ENCODE data around the gene BSG. TPM values are rescaled to one million over a fixed set of nuclear protein-coding genes. Genes with fewer than 3 reads are reported as not detected.

The BSG gene
- total RNA-seq, 1 experiment from 2014 or later: 653 TPM

DNA sequence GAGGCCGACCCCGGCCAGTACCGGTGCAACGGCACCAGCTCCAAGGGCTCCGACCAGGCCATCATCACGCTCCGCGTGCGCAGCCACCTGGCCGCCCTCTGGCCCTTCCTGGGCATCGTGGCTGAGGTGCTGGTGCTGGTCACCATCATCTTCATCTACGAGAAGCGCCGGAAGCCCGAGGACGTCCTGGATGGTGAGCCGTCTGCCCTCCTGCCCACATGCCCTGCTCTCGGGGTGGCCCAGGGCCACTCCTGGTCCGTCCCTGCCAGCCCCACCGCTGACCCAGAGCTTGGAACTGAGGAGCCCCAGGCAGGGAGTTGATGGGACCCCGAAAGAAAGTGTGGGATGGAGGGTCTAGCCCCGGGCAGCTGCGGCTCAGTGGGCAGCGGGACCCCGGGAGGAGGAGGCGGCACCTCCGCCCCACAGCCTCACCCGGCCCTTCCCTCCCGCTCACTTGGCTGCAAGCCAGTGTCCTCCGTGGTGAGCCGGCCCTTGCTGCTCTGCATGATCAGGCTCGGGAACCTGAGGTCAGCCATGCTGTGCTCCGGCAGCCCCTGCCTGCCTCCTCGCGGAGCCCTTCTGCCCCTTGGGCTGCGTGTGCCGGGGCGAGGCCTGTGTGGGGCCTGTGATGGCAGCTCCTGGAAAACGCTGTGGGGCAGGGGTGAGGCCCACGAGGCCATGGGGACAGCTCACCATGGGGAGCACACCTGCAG is 9.2 kb downstream of the BSG start (continued):
- TF ChIP-seq, protein P1, sequence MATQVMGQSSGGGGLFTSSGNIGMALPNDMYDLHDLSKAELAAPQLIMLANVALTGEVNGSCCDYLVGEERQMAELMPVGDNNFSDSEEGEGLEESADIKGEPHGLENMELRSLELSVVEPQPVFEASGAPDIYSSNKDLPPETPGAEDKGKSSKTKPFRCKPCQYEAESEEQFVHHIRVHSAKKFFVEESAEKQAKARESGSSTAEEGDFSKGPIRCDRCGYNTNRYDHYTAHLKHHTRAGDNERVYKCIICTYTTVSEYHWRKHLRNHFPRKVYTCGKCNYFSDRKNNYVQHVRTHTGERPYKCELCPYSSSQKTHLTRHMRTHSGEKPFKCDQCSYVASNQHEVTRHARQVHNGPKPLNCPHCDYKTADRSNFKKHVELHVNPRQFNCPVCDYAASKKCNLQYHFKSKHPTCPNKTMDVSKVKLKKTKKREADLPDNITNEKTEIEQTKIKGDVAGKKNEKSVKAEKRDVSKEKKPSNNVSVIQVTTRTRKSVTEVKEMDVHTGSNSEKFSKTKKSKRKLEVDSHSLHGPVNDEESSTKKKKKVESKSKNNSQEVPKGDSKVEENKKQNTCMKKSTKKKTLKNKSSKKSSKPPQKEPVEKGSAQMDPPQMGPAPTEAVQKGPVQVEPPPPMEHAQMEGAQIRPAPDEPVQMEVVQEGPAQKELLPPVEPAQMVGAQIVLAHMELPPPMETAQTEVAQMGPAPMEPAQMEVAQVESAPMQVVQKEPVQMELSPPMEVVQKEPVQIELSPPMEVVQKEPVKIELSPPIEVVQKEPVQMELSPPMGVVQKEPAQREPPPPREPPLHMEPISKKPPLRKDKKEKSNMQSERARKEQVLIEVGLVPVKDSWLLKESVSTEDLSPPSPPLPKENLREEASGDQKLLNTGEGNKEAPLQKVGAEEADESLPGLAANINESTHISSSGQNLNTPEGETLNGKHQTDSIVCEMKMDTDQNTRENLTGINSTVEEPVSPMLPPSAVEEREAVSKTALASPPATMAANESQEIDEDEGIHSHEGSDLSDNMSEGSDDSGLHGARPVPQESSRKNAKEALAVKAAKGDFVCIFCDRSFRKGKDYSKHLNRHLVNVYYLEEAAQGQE (IDR thresholded peaks at IDR 0.05; ENCODE audit: insufficient read depth in 1 of 2, low read depth in 2 of 2, low read length in 1 of 2): no peak

DNA sequence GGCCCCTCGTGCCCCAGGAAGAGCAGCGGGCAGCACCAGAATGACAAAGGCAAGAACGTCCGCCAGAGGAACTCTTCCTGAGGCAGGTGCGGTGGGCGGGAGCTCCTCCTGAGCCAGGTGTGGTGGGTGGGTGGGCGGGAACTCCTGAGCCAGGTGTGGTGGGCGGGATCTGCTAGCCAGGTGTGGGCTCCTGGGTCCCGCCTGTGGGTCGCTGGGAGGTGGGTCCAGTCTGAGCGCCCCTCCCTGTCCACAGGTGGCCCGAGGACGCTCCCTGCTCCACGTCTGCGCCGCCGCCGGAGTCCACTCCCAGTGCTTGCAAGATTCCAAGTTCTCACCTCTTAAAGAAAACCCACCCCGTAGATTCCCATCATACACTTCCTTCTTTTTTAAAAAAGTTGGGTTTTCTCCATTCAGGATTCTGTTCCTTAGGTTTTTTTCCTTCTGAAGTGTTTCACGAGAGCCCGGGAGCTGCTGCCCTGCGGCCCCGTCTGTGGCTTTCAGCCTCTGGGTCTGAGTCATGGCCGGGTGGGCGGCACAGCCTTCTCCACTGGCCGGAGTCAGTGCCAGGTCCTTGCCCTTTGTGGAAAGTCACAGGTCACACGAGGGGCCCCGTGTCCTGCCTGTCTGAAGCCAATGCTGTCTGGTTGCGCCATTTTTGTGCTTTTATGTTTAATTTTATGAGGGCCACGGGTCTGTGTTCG is 10.3 kb downstream of the BSG start:
- DNase-seq (ENCODE audit: low read depth, low spot score): no peak
- H3K36me3 ChIP-seq (ENCODE audit: control insufficient read depth, insufficient read depth, low read length): peaks cover 5% of the 10 kb centered on the region; the same call in 1 of the 2 replicates
- intact Hi-C loops (cut with micrococcal nuclease; ENCODE audit: unreplicated experiment) (no loop called here), in situ Hi-C loops (cut with HindIII; ENCODE audit: low pct_unique_long_range_greater_than_20kb, low sequenced_read_pairs) (no loop called here)
- no peak overlapping the region for H3K4me3 ChIP-seq (ENCODE audit: low read depth in 2 of 2, low read length in 2 of 2)
- BruUV-seq (replicated peaks): TSS peak; percentile 99
- peaks cover 28% of the 10 kb centered on the region for H3K4me1 ChIP-seq (ENCODE audit: control insufficient read depth, insufficient read depth, low read length)
- H3K9me3 ChIP-seq (ENCODE audit: control insufficient read depth, insufficient read depth, low read depth, low read length): no peaks in the 10 kb centered on the region
- TF ChIP-seq, protein P1 (IDR thresholded peaks at IDR 0.05; ENCODE audit: insufficient read depth in 1 of 2, low read depth in 2 of 2, low read length in 1 of 2): no peak
- TF ChIP-seq POLR2AphosphoS5 (IDR thresholded peaks at IDR 0.05; ENCODE audit: low read depth, low read length): no peak
- TF ChIP-seq TCF7L2 (IDR thresholded peaks at IDR 0.05; ENCODE audit: low read depth, low read length): no peak
- TF ChIP-seq, protein P2, sequence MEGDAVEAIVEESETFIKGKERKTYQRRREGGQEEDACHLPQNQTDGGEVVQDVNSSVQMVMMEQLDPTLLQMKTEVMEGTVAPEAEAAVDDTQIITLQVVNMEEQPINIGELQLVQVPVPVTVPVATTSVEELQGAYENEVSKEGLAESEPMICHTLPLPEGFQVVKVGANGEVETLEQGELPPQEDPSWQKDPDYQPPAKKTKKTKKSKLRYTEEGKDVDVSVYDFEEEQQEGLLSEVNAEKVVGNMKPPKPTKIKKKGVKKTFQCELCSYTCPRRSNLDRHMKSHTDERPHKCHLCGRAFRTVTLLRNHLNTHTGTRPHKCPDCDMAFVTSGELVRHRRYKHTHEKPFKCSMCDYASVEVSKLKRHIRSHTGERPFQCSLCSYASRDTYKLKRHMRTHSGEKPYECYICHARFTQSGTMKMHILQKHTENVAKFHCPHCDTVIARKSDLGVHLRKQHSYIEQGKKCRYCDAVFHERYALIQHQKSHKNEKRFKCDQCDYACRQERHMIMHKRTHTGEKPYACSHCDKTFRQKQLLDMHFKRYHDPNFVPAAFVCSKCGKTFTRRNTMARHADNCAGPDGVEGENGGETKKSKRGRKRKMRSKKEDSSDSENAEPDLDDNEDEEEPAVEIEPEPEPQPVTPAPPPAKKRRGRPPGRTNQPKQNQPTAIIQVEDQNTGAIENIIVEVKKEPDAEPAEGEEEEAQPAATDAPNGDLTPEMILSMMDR (IDR thresholded peaks at IDR 0.05): no peak
- no peak for TF ChIP-seq SIN3A (IDR thresholded peaks at IDR 0.05; ENCODE audit: borderline replicate concordance, insufficient read depth, low read depth, low read length)
- H3K27me3 ChIP-seq (ENCODE audit: control insufficient read depth, insufficient read depth, low read length): no peaks in the 10 kb centered on the region
- CTCF ChIA-PET: interaction anchor here (0.7 kb wide), 1 partner anchor 35 kb away, joined by 4 read pairs; no protein-coding TSS in a partner anchor
- no peak for ATAC-seq
- H3K27ac ChIP-seq (ENCODE audit: low read length): no peak overlapping the region
- POLR2A ChIA-PET: no interaction called here
